ENCODE results near the gene DSTYK.
"Not testable (repeated sequence)": the region's sequence is repeated elsewhere in the genome, so short reads cannot be mapped to it uniquely, and the experiment has no call there.

DSTYK gene

GRCh38 chr1:205170532-205171269 is 40.8 kb downstream of the DSTYK start:
- no peak for DNase-seq (ENCODE audit: low read depth)

- no peak for DNase-seq (ENCODE audit: low read depth)
Observed at GRCh38 chr1:205169248-205169647, 42.3 kb downstream of the DSTYK start.

- DNase-seq (ENCODE audit: low read depth): no peak
Observed at GRCh38 chr1:205168291-205168690, 43.2 kb downstream of the DSTYK start.

- no peak for DNase-seq (ENCODE audit: low read depth)
Observed at GRCh38 chr1:205162301-205162700, 49.2 kb downstream of the DSTYK start.

GRCh38 chr1:205161076-205161475 is 50.4 kb downstream of the DSTYK start:
- DNase-seq (ENCODE audit: low read depth): no peak

GRCh38 chr1:205158048-205158616 is 53.4 kb downstream of the DSTYK start:
- no peak for DNase-seq (ENCODE audit: low read depth)

GRCh38 chr1:205155665-205156377 is 55.7 kb downstream of the DSTYK start:
- not testable (repeated sequence) for DNase-seq (ENCODE audit: low read depth)

- DNase-seq (ENCODE audit: low read depth): no peak
Observed at GRCh38 chr1:205152505-205152904, 59.0 kb downstream of the DSTYK start.

GRCh38 chr1:205150651-205151428 is 60.7 kb downstream of the DSTYK start:
- no peak for DNase-seq (ENCODE audit: low read depth)

- no peak for DNase-seq (ENCODE audit: low read depth)
Observed at GRCh38 chr1:205147191-205147835, 64.2 kb downstream of the DSTYK start.

GRCh38 chr1:205144751-205145150 is 66.8 kb downstream of the DSTYK start:
- no peak for DNase-seq (ENCODE audit: low read depth)

- no peak for DNase-seq (ENCODE audit: low read depth)
Observed at GRCh38 chr1:205144046-205144720, 67.3 kb downstream of the DSTYK start.

- DNase-seq (ENCODE audit: low read depth): no peak
Observed at GRCh38 chr1:205142102-205142469, 69.4 kb downstream of the DSTYK start.

GRCh38 chr1:205141236-205142101 is 70.0 kb downstream of the DSTYK start:
- peak; percentile 53 for DNase-seq (ENCODE audit: low read depth)

GRCh38 chr1:205140113-205140512 is 71.4 kb downstream of the DSTYK start:
- DNase-seq (ENCODE audit: low read depth): no peak

- DNase-seq (ENCODE audit: low read depth): no peak
Observed at GRCh38 chr1:205137901-205138300, 73.6 kb downstream of the DSTYK start.

- DNase-seq (ENCODE audit: low read depth): no peak
Observed at GRCh38 chr1:205133287-205133686, 78.2 kb downstream of the DSTYK start.

- DNase-seq (ENCODE audit: low read depth): no peak
Observed at GRCh38 chr1:205129447-205130029, 82.0 kb downstream of the DSTYK start.

GRCh38 chr1:205128050-205128449 is 83.5 kb downstream of the DSTYK start:
- no peak for DNase-seq (ENCODE audit: low read depth)

- no peak for DNase-seq (ENCODE audit: low read depth)
Observed at GRCh38 chr1:205127646-205128045, 83.9 kb downstream of the DSTYK start.
